Trophoblast cell (in vitro differentiated cells and primary cell): ENCODE results near the gene HIF3A.

Experiments
- DNase-seq, 2 donors: peaks; one replicate each; pipeline ENCODE4 v3.0.0-alpha.2; 2016
- H2AFZ ChIP-seq: 2 replicates; pipeline ENCODE4 v1.6.1; 2013; ENCODE audit warnings: low read length, moderate library complexity, mild to moderate bottlenecking; ENCODE audit not compliant: insufficient read depth, poor library complexity
- H2AK5ac ChIP-seq: 2 replicates; pipeline ENCODE4 v1.6.1; 2013; ENCODE audit warnings: mild to moderate bottlenecking, low read length
- H2BK120ac ChIP-seq: 2 replicates; pipeline ENCODE4 v1.6.1; 2013; ENCODE audit warnings: low read length, mild to moderate bottlenecking, moderate library complexity; ENCODE audit not compliant: insufficient read depth, poor library complexity
- H2BK12ac ChIP-seq: 2 replicates; pipeline ENCODE4 v1.6.1; 2013; ENCODE audit warnings: mild to moderate bottlenecking, low read length, moderate library complexity
- H2BK5ac ChIP-seq: 2 replicates; pipeline ENCODE4 v1.6.1; 2013; ENCODE audit warnings: low read length, low read depth, moderate library complexity, mild to moderate bottlenecking; ENCODE audit not compliant: poor library complexity
- H3K14ac ChIP-seq: 2 replicates; pipeline ENCODE4 v1.6.1; 2013; ENCODE audit warnings: mild to moderate bottlenecking, low read length
- H3K18ac ChIP-seq: 2 replicates; pipeline ENCODE4 v1.6.1; 2013; ENCODE audit warnings: mild to moderate bottlenecking, low read length
- H3K23ac ChIP-seq: 2 replicates; pipeline ENCODE4 v1.6.1; 2013; ENCODE audit warnings: low read length
- H3K27ac ChIP-seq: 2 replicates; pipeline ENCODE4 v1.5.1; 2013; ENCODE audit warnings: low read depth, mild to moderate bottlenecking, inconsistent platforms, low read length, moderate library complexity
- H3K27me3 ChIP-seq: 2 replicates; pipeline ENCODE4 v1.6.1; 2013; ENCODE audit warnings: inconsistent platforms, mild to moderate bottlenecking, low read length, moderate library complexity; ENCODE audit not compliant: insufficient read depth
- H3K36me3 ChIP-seq, 2 experiments: 1 replicate in 1 of 2; 2 replicates in 1 of 2; pipeline ENCODE4 v1.6.1; 2013; ENCODE audit warnings: low read length in 2 of 2, mild to moderate bottlenecking in 2 of 2, moderate library complexity in 1 of 2; ENCODE audit not compliant: insufficient read depth in 2 of 2, control insufficient read depth in 1 of 2
- H3K4ac ChIP-seq: 2 replicates; pipeline ENCODE4 v1.6.1; 2013; ENCODE audit warnings: low read depth, mild to moderate bottlenecking, low read length, moderate library complexity
- H3K4me1 ChIP-seq, 2 experiments: 1 replicate in 1 of 2; 2 replicates in 1 of 2; pipeline ENCODE4 v1.6.1; 2013; ENCODE audit warnings: low read length in 2 of 2, mild to moderate bottlenecking in 2 of 2, moderate library complexity in 1 of 2; ENCODE audit not compliant: insufficient read depth in 2 of 2, control insufficient read depth in 1 of 2
- H3K4me2 ChIP-seq: 2 replicates; pipeline ENCODE4 v1.6.1; 2013; ENCODE audit warnings: inconsistent platforms, mild to moderate bottlenecking, low read length, moderate library complexity
- H3K4me3 ChIP-seq: 2 replicates; pipeline ENCODE4 v1.5.1; 2013; ENCODE audit warnings: mild to moderate bottlenecking, low read depth, low read length, inconsistent platforms
- H3K79me1 ChIP-seq: one replicate; pipeline ENCODE4 v1.6.1; 2013; ENCODE audit warnings: low read length
- H3K79me2 ChIP-seq: 2 replicates; pipeline ENCODE4 v1.6.1; 2013; ENCODE audit warnings: low read length, mild to moderate bottlenecking; ENCODE audit not compliant: control insufficient read depth, insufficient read depth, poor library complexity
- H3K9ac ChIP-seq: 2 replicates; pipeline ENCODE4 v1.6.1; 2013; ENCODE audit warnings: mild to moderate bottlenecking, low read length
- H3K9me3 ChIP-seq: 2 replicates; pipeline ENCODE4 v1.6.1; 2013; ENCODE audit warnings: low read depth, mild to moderate bottlenecking, control low read depth, inconsistent platforms, low read length; ENCODE audit not compliant: insufficient read depth
- H4K12ac ChIP-seq: 2 replicates; pipeline ENCODE4 v1.6.1; 2013; ENCODE audit warnings: low read depth, mild to moderate bottlenecking, low read length, moderate library complexity
- H4K8ac ChIP-seq: 2 replicates; pipeline ENCODE4 v1.6.1; 2013; ENCODE audit warnings: low read depth, mild to moderate bottlenecking, low read length, moderate library complexity
- H4K91ac ChIP-seq: one replicate; pipeline ENCODE4 v1.6.1; 2013; ENCODE audit warnings: low read depth, mild to moderate bottlenecking, low read length, moderate library complexity
- WGBS: extraction: QIAGEN DNeasy Blood & Tissue Kit; methylation state at CpG from one replicate; pipeline ENCODE4 v1.1.7; 2013; ENCODE audit warnings: missing lambda C conversion rate; ENCODE audit not compliant: insufficient read length, insufficient coverage; ENCODE audit errors: extremely low coverage; 5-methylcytosine and 5-hydroxymethylcytosine counted together

The HIF3A gene

DNA sequence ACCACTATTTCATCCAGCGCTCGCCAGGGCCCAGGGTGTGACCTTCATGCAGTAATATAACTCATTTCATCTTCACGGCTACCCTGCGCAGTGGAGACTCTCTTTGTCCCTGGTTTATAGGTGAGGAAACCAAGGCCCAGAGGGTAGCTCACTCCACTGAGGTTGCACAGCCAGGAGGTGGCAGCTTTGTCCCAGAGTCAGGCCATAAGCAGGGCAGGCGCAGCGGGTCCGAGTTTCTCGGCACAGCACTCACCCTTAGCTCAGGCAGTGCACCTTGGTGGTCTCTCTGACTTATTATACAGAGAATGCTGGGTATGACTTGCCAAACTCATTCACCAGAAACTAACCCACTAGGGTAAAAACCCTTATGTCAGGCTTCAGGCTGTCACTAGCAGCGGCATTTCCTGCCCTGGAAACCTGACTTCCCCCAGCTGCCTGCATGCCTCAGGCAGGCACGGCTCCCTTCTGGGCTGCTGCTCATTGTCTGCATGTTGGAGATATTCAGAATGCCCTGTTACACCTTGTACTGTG is 74.6 kb downstream of the HIF3A start:
- H4K12ac ChIP-seq: no peak overlapping the region
- no peak overlapping the region for H2AFZ ChIP-seq
- H2AK5ac ChIP-seq: no peak overlapping the region
- H3K23ac ChIP-seq: no peak overlapping the region
- no peak overlapping the region for H2BK120ac ChIP-seq
- H3K4me1 ChIP-seq: peaks cover 32 to 38% of the 10 kb centered on the region in 2 experiments
- peaks cover 2% of the 10 kb centered on the region for H3K9me3 ChIP-seq
- no peaks in the 10 kb centered on the region for H3K27me3 ChIP-seq
- peak overlapping the region; percentile 17 for H3K9ac ChIP-seq
- H3K79me1 ChIP-seq: peaks cover 21% of the 10 kb centered on the region
- H3K18ac ChIP-seq: peak overlapping the region; percentile 12
- H3K36me3 ChIP-seq: peaks cover 8 to 28% of the 10 kb centered on the region in 2 experiments
- H3K4me2 ChIP-seq: peak overlapping the region; percentile 35
- no peak overlapping the region for H3K4ac ChIP-seq
- peaks cover 11% of the 10 kb centered on the region for H3K79me2 ChIP-seq
- DNase-seq: peak; percentile 14 to 38
- no peak overlapping the region for H4K8ac ChIP-seq
- no peak overlapping the region for H2BK12ac ChIP-seq
- H3K14ac ChIP-seq: no peak overlapping the region
- H2BK5ac ChIP-seq: no peak overlapping the region
- no peak overlapping the region for H3K4me3 ChIP-seq
- H4K91ac ChIP-seq: peak overlapping the region; percentile 33
- no CpG with 5 or more reads among the region's 10 CpGs for WGBS
- peak overlapping the region; percentile 79 for H3K27ac ChIP-seq

DNA sequence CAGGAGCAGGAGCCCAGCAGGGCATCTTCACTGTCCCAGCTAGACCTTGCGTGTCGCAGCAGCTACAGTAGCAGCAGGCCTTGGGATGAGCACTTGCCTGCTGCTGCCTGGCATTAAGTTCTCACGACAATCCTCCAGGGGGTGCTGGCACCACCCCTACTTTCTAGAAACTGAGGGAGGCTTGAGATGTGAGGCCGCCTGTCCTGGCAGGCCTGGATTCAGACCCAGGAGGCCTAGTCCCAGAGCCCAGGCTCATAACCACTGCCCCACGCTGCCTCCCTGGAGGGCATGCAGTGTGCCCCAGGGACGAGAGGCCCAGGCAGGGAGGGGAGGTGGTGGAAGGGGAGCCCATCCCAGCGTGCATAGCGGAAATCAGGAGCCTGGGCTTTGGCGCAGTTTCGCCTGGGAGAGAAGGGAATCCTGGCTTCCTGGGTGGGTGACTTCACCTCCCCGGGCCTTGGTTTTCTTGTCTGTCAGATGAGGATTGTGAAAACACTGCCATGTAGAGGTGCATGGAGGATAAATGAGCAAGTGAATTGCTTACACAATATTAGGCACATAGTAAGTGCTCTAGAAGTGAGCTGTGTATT is 76.2 kb downstream of the HIF3A start:
- Histone ChIP-seq H4K8ac (peak overlapping the region; percentile 91), H3K79me2 (peaks cover 11% of the 10 kb centered on the region), H3K27me3 (no peaks in the 10 kb centered on the region), H3K23ac (no peak overlapping the region), H3K9me3 (peaks cover 3% of the 10 kb centered on the region), H3K79me1 (peaks cover 21% of the 10 kb centered on the region), H2BK12ac (peak overlapping the region; percentile 97), H3K18ac (peak overlapping the region; percentile 84), H4K12ac (peak overlapping the region; percentile 90), H2BK120ac (peak overlapping the region; percentile 79), H3K36me3 (peaks cover 15 to 31% of the 10 kb centered on the region in 2 experiments), H3K27ac (peak overlapping the region; percentile 79), H3K4me3 (no peak overlapping the region), H2BK5ac (peak overlapping the region; percentile 91), H4K91ac (peak overlapping the region; percentile 97), H3K4me2 (peak overlapping the region; percentile 22), H3K9ac (no peak overlapping the region), H2AFZ (peak overlapping the region; percentile 74), H3K4me1 (peaks cover 32 to 38% of the 10 kb centered on the region in 2 experiments), H2AK5ac (peak overlapping the region; percentile 99), H3K4ac (peak overlapping the region; percentile 50), H3K14ac (peak overlapping the region; percentile 96)
- WGBS: no CpG with 5 or more reads among the region's 11 CpGs
- no peak for DNase-seq

DNA sequence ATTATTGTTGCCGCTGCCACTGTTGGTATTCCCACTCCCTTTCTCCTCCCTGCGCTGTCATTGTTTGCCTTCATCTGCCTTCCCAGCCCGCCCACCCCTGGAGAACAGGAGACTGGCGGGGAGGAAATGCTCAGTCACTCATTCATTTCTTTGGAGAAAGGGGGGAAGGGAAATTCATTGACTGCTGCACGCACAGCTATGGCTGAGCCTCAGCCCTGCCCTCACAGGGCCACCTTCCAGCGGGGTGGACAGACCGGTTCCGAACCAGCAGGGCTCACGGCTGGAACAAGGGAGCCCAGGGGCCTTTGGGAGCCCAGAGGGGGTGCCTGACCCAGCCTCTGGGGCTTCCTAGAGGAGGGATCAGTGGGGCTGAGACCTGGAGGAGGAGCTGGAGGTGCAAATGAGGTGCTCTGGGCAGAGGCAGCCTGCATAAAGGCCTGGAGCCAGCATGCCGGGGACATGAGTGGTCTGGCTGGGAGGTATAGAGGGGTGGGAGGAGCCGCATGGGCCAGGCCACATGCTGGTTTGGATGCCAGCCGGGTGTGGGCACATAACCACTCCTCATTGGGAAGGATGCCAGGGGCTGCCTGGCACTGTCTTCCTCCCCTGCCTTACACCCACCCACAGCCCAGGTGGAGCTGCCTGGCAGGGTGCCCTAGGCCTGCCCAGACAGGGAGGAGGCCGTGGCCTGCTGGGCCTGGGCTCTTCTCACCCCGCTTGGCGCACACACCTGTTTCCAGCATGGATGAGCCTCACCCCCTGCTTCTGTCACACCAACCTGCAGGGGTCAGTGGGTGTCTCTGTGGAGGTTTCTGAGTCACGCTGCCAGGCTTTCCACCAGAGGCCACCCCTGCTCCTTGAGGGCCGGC is 76.9 kb downstream of the HIF3A start:
- peak overlapping the region; percentile 23 for H2BK5ac ChIP-seq
- peaks cover 21% of the 10 kb centered on the region for H3K79me1 ChIP-seq
- peaks cover 2% of the 10 kb centered on the region for H3K9me3 ChIP-seq
- peaks cover 11% of the 10 kb centered on the region for H3K79me2 ChIP-seq
- no CpG with 5 or more reads among the region's 17 CpGs for WGBS
- H3K23ac ChIP-seq: no peak overlapping the region
- peak overlapping the region; percentile 70 for H4K91ac ChIP-seq
- H3K4ac ChIP-seq: peak overlapping the region; percentile 25
- peak overlapping the region; percentile 26 for H3K4me2 ChIP-seq
- H2AK5ac ChIP-seq: peak overlapping the region; percentile 90
- H2BK12ac ChIP-seq: peak overlapping the region; percentile 34
- peak overlapping the region; percentile 17 for H2AFZ ChIP-seq
- H3K9ac ChIP-seq: no peak overlapping the region
- no peaks in the 10 kb centered on the region for H3K27me3 ChIP-seq
- peak overlapping the region; percentile 79 for H3K27ac ChIP-seq
- peak; percentile 36 to 65 for DNase-seq
- peak overlapping the region; percentile 49 for H2BK120ac ChIP-seq
- H3K18ac ChIP-seq: peak overlapping the region; percentile 53
- H3K14ac ChIP-seq: peak overlapping the region; percentile 34
- peaks cover 15 to 28% of the 10 kb centered on the region in 2 experiments for H3K36me3 ChIP-seq
- peaks cover 32 to 38% of the 10 kb centered on the region in 2 experiments for H3K4me1 ChIP-seq
- peak overlapping the region; percentile 3 for H4K12ac ChIP-seq
- H3K4me3 ChIP-seq: peak overlapping the region; percentile 34
- H4K8ac ChIP-seq: peak overlapping the region; percentile 31
